ENCODE measurements around the gene TRABD2B.

Gene TRABD2B

DNA sequence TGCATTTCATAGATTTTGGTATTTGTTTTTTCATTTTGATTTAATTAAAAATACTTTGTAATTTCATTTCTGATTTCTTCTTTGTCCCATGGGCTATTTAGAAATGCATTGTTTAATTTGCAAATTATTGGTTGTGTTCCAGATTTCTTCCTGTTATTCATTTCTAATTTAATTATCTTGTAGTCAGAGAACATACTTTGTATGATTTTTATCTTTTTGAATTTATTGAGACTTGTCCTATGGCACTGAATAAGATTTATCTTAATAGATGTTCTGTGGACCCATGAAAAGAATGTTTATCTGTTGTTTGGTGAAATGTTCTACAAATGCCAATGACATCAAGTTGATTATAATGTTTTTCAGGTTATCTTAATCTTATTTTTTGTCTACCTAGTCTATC, 16.1 kb upstream of the TRABD2B start:
- DNase-seq (ENCODE audit: low read depth in 1 of 2, low spot score in 1 of 2), result no peak
- TF ChIP-seq JUND (IDR thresholded peaks at IDR 0.05; ENCODE audit: low read depth), result no peak
- in situ Hi-C loops (cut with HindIII; ENCODE audit: low pct_unique_long_range_greater_than_20kb, low sequenced_read_pairs), result no loop called here

DNA sequence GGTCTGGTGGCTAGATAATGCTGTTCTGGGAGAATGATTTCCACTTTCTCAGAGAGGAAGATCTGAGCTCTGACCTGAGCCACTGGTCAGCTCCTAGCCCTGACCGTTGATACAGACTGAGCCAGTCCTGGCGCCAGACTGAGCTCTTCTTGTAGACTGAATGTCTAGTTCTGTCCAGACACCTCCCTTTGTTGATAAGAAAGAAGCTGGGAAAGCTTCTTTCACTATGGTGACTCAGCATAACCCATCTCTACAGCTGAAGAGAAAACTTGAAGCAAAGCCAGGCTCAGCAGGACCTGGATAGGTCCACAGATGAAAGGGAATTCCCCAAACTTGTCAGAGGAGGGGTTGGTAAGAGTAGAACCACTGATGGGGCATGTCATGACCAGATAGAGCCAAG, 9.9 kb upstream of the TRABD2B start:
- in situ Hi-C loops (cut with HindIII; ENCODE audit: low pct_unique_long_range_greater_than_20kb, low sequenced_read_pairs), result no loop called here
- DNase-seq (ENCODE audit: low read depth in 1 of 2, low spot score in 1 of 2), result no peak
- TF ChIP-seq JUND (IDR thresholded peaks at IDR 0.05; ENCODE audit: low read depth), result no peak

DNA sequence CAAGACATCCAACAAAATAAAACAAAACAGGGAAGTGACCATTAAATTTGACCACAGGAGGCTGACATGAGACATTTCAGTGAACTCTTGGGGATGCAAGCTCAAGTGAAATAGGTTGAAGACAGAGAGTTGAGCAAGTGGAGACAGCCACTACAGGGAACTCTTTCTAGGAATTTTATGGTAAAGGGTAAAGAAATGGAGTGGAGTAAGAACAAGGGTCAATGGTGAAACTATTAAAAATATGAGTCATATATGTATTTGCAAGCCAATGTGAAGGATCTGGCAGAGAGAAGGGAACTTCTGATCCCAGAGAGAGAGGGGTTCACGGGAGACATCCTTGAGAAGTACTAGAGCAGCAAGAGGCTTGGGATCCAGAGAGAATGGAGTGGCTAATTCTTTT, 9.1 kb upstream of the TRABD2B start:
- no peak for DNase-seq (ENCODE audit: low read depth in 1 of 2, low spot score in 1 of 2)
- in situ Hi-C loops (cut with HindIII; ENCODE audit: low pct_unique_long_range_greater_than_20kb, low sequenced_read_pairs), result no loop called here
- no peak for TF ChIP-seq JUND (IDR thresholded peaks at IDR 0.05; ENCODE audit: low read depth)

DNA sequence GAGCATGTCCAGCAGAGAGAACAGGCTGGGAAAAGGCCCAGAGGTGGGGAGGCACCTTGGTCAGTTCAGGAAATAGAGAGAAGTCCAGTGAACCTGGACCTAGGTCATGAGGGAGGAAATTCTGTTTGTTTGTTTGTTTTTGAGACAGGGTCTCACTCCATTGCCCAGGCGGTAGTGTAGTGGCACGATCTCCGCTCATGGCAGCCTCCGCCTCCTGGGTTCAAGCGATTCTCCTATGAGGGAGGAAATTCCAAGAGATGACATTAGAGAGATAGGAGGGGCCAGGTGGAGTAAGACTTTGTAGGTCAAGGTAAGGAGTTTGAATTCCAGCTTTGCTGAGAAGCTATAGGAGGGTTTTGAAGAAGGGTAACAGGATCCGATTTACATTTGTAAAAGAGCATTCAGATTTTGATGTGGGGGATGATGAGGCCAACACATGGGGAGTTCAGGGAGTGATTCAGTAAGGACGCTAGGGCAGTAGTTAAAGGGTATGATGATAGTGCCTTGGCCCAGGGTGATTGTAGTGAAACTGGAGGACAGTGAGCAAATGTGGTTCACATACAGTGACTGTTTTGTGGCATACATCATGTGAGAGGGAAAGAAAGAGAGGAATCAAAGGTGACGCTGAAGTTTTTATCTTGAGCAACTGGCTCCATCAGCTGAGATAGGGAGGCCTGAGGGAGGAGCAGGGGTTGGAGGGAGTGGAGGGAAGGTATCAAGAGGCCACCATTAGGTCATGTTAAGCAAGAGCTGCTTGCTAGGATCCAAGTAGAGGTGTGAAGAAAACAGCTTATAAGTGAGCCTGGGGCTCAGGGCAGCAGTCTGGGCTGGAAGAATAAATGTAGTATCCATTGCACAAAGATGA, 8.3 kb upstream of the TRABD2B start:
- TF ChIP-seq JUND (IDR thresholded peaks at IDR 0.05; ENCODE audit: low read depth), result no peak
- in situ Hi-C loops (cut with HindIII; ENCODE audit: low pct_unique_long_range_greater_than_20kb, low sequenced_read_pairs), result no loop called here
- DNase-seq (ENCODE audit: low read depth in 1 of 2, low spot score in 1 of 2), result no peak

DNA sequence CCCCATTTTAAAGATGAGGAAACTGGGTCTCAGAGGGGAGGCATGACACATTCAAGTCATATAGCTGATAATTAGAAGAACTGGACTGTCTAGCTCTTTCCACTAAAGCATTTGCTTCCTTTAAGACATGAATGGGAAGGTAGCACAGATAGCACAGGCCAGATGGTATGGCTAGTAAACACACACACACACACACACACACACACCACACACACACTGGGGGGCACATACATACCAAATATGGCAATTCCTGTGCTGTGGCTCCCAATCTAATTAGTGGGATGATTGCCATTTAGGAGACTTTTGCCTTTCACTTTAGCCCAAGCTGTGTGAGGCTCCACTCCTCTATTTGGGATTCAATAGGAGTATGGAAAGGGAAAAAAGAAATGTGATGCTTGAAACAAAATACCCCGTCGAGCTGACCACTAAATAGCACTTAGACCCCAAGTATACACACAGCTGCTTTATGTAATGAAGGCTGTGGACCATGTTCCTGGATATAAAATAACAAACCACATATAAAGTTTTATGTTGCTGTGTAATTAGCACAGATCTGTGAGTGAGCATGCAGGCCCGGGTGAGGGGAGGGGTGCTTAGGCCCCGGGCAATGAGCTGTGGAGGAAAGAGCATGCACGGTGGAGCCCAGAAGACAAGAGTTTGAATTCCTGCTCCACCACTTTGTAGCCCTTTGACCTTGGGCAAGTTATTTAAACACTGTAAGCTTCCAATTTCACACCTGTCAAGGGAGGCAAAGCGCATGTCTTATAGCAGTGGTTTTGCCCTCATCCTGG, 6.8 kb upstream of the TRABD2B start:
- in situ Hi-C loops (cut with HindIII; ENCODE audit: low pct_unique_long_range_greater_than_20kb, low sequenced_read_pairs), result no loop called here
- no peak for TF ChIP-seq JUND (IDR thresholded peaks at IDR 0.05; ENCODE audit: low read depth)
- peak in 1 of 2 experiments; percentile 69 for DNase-seq (ENCODE audit: low read depth in 1 of 2, low spot score in 1 of 2)

DNA sequence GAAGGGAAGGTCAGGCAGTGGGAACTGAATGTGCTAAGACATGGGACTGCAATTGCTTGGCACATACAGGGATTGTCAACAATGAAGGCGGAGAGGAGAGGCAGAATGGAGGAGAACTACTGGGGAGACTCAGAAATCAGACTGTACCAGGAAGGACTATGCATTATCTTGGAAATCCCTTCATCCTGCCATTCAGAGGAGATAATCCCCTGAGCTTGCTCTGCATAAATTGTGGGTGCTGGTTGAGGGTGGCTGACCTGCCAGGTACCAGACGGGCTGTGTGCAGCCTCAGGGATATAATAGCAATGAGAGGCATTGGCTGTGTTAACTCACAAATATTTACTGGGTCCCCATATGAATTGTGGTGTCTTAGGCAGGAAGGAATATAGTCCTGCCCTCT, 5.0 kb upstream of the TRABD2B start:
- no peak for DNase-seq (ENCODE audit: low read depth in 1 of 2, low spot score in 1 of 2)
- TF ChIP-seq JUND (IDR thresholded peaks at IDR 0.05; ENCODE audit: low read depth), result no peak
- in situ Hi-C loops (cut with HindIII; ENCODE audit: low pct_unique_long_range_greater_than_20kb, low sequenced_read_pairs), result no loop called here

DNA sequence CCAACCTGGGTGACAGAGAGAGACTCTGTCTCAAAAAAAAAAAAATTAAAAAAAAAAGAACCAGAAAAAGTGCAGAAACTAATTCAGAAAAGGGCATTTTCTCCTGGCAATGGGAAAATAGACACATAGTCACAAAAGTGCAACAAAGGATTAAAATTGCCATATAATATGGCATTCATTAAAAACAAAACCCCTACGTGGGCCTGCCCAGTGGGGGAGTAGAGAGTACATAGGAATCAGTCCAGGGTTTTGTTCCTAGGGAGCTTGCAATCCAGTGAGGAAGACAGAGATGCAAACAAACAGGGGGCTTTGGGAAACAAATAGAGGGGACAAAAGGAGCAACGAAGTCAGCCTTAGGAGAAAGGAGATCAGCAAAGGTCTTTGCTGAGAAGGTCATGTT, 4.5 kb upstream of the TRABD2B start:
- no peak for DNase-seq (ENCODE audit: low read depth in 1 of 2, low spot score in 1 of 2)
- TF ChIP-seq JUND (IDR thresholded peaks at IDR 0.05; ENCODE audit: low read depth), result no peak
- in situ Hi-C loops (cut with HindIII; ENCODE audit: low pct_unique_long_range_greater_than_20kb, low sequenced_read_pairs), result no loop called here

DNA sequence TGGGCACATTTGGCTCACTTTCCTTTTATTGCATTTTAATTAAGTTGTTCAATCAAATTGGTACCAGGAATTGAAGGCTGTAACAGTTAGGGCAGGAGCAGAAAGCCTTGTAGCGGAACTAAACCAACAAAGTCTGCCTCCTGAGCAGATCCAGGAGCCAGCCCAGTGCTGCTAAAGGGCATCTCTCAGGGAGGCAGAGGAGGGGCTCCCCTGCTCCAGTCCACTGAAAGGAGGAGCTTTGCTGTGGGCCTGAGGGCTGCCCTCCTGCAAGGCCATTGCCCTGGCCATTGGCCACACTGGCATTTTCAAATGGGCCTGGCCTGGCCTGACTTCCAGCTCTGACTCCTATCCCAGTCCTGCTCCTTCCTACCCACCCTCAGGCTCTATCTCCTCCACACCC, 3.7 kb upstream of the TRABD2B start:
- in situ Hi-C loops (cut with HindIII; ENCODE audit: low pct_unique_long_range_greater_than_20kb, low sequenced_read_pairs), result no loop called here
- no peak for TF ChIP-seq JUND (IDR thresholded peaks at IDR 0.05; ENCODE audit: low read depth)
- DNase-seq (ENCODE audit: low read depth in 1 of 2, low spot score in 1 of 2), result no peak

DNA sequence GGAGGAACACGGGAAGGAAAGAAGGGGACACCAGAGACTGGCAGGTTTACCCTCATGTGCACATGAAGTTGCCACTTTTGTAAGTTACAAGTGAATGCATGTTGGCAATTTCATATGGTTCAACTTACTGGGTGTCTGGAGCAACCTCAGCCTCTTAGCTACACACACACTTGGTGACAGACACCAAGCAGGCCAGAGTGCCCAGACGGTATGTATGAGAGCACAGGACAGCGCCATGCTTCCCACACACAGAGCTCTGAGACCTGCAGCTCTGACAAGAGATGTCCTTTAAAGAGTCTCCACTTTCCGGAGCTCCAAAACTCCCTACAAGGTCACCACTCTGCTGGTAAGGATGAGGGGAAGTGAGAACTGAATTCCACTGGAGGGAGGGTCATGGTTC, 1.9 kb upstream of the TRABD2B start:
- no peak for TF ChIP-seq JUND (IDR thresholded peaks at IDR 0.05; ENCODE audit: low read depth)
- in situ Hi-C loops (cut with HindIII; ENCODE audit: low pct_unique_long_range_greater_than_20kb, low sequenced_read_pairs), result no loop called here
- DNase-seq (ENCODE audit: low read depth in 1 of 2, low spot score in 1 of 2), result no peak

DNA sequence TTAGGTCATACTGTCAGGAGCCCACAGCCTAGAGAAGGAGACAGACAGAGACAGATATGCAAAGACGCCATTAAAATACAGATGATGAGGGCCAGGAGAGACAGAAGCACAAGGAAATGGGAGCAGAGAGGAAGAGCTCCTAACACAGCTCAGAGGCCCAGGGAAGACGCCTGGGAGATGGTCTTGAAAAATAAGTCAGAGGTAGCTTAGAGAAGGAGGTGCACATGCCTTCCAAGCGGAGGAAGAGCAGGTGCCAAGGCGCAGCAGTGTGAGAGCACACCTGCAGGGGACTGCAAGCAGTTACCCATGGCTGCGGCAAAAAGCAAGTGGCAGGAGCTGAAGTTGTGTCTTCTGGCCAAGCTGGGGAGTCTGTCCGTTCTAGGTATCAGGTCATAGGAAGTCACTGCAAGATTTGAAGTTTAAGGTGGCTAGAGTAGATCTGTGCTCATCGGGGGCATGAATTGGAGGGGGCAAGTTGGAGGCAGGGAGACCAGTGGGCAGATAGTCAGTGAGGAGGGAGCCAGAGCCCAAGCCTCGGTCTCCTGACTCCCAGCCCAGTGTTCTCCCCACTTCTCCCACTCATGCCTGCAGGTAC, 1.3 kb upstream of the TRABD2B start:
- in situ Hi-C loops (cut with HindIII; ENCODE audit: low pct_unique_long_range_greater_than_20kb, low sequenced_read_pairs), result no loop called here
- no peak for DNase-seq (ENCODE audit: low read depth in 1 of 2, low spot score in 1 of 2)
- TF ChIP-seq JUND (IDR thresholded peaks at IDR 0.05; ENCODE audit: low read depth), result no peak

DNA sequence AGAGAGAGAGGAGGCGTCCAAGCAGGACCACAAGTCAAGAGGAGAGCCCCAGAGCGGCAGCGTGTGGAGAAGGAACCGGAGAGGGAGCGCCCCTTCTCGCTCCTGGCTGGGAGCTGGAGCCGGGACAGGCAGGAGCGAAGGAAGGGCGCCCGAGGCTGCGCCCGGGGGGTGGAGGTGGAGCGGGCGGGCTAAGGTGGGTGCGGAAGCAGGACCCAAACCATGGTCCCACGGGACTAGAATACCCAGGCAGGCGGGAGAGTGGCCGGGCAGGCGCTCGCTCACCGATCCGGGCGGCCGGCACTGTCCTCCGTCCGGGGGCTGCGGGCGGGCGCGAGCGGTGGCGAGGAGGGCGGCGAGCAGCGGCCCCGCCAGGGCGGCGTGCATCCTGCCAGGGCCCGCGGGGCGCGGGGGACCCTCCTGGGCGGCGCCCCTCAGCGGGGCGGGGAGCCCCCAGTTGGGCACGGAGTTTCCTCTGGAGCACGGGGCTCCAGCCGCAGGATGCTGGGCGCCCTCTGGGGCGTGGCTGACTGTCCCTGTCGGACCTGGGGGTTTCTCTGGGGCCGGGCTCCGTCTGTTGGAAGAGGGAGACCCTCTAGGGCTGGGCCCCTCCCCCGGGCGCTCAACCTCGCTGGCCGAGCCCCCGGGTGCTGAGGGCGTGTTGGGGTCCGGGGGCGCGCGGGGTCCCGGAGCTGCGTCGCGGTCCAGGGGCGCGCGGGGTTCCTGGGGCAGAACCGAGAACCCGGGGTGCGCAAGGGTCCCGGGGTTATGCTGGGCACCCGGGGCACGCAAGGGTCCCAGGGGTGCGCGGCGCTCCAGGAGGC, 569 bp downstream of the TRABD2B start:
- TF ChIP-seq JUND (IDR thresholded peaks at IDR 0.05; ENCODE audit: low read depth), result no peak
- in situ Hi-C loops (cut with HindIII; ENCODE audit: low pct_unique_long_range_greater_than_20kb, low sequenced_read_pairs), result no loop called here
- no peak for DNase-seq (ENCODE audit: low read depth in 1 of 2, low spot score in 1 of 2)

DNA sequence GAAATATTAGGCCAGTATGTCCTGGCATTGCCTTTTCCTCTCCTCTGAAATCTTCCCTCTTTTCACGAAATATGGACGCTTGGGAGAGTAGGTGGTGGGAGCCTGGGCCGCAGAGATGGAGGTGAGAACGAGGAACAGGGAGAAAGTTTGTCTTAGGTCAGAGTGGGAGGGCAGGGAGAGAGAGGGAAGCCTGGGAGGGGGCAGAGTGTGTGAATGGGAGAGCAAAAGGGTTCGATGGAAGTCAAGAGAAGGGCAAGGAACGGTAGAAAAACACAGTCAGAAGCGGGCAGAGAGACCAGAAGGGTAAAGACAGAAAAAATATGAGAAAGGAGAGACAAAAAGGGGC, 1.2 kb downstream of the TRABD2B start:
- in situ Hi-C loops (cut with HindIII; ENCODE audit: low pct_unique_long_range_greater_than_20kb, low sequenced_read_pairs), result no loop called here
- no peak for DNase-seq (ENCODE audit: low read depth in 1 of 2, low spot score in 1 of 2)
- no peak for TF ChIP-seq JUND (IDR thresholded peaks at IDR 0.05; ENCODE audit: low read depth)
